Left lobe of liver (tissue), 2 donors: Measurements from ENCODE around the gene SCLY. TPM values are rescaled to one million over a fixed set of nuclear protein-coding genes. Genes with fewer than 3 reads are reported as not detected.

Source experiments
- ATAC-seq: fragments of 200-7000 bp; cut with Tn5 transposase; one replicate; pipeline ENCODE4 v1.9.1; 2020; ENCODE audit warnings: mild to moderate bottlenecking, moderate library complexity
- DNase-seq: peaks from one replicate; pipeline ENCODE4 v3.0.0-alpha.2; 2020; ENCODE audit warnings: low spot score
- total RNA-seq: library from RNA; stranded (reverse); gene quantifications from one replicate; pipeline ENCODE4 v1.2.1, GENCODE V29; 2021
- donor health status: DM: no; HTN: no; CAD: no; lungs with moderate emphysema.
- donor health status: DM: no; HTN: yes; CAD: no.

The SCLY gene
- total RNA-seq, 1 donor from 2014 or later: 40.6 TPM

GRCh38 chr2:238123218-238123971 lies 62.6 kb downstream of the SCLY start:
- ATAC-seq (no peak), DNase-seq (no peak)

- ATAC-seq (no peak), DNase-seq (no peak)
Measured at GRCh38 chr2:238123991-238124470, 63.2 kb downstream of the SCLY start.

- no peak for DNase-seq
Measured at GRCh38 chr2:238124488-238125126, 63.8 kb downstream of the SCLY start.

GRCh38 chr2:238125127-238125885 lies 64.5 kb downstream of the SCLY start:
- ATAC-seq: no peak
- DNase-seq: no peak

More at GRCh38 chr2:238124488-238125126, 63.8 kb downstream of the SCLY start:
- ATAC-seq: no peak

- DNase-seq (no peak), ATAC-seq (no peak)
Measured at GRCh38 chr2:238126338-238126737, 65.5 kb downstream of the SCLY start.

GRCh38 chr2:238126775-238127164 lies 66.0 kb downstream of the SCLY start:
- DNase-seq (no peak), ATAC-seq (no peak)

- no peak for ATAC-seq
- DNase-seq: no peak
Measured at GRCh38 chr2:238127165-238128060, 66.6 kb downstream of the SCLY start.

- no peak for DNase-seq
- no peak for ATAC-seq
Measured at GRCh38 chr2:238128061-238128440, 67.2 kb downstream of the SCLY start.

GRCh38 chr2:238128534-238129001 lies 67.8 kb downstream of the SCLY start:
- ATAC-seq (no peak), DNase-seq (no peak)

- DNase-seq (no peak), ATAC-seq (no peak)
Measured at GRCh38 chr2:238129166-238130010, 68.6 kb downstream of the SCLY start.

- DNase-seq: no peak
- no peak for ATAC-seq
Measured at GRCh38 chr2:238130111-238130695, 69.4 kb downstream of the SCLY start.

- no peak for DNase-seq
- ATAC-seq: no peak
Measured at GRCh38 chr2:238130696-238131628, 70.2 kb downstream of the SCLY start.

- no peak for DNase-seq
- ATAC-seq: no peak
Measured at GRCh38 chr2:238131761-238132462, 71.1 kb downstream of the SCLY start.

- ATAC-seq (no peak), DNase-seq (no peak)
Measured at GRCh38 chr2:238132463-238133450, 72.0 kb downstream of the SCLY start.

GRCh38 chr2:238133499-238134392 lies 72.9 kb downstream of the SCLY start:
- no peak for DNase-seq
- ATAC-seq: no peak
